B cell (primary cell): ENCODE measurements around the gene USO1. TPM values are rescaled to one million over a fixed set of nuclear protein-coding genes. Genes with fewer than 3 reads are reported as not detected.

ENCODE experiments used
- ATAC-seq: fragments of 200-7000 bp; cut with Tn5 transposase; one replicate; pipeline ENCODE4 v1.10.0; 2021; ENCODE audit warnings: low read depth, mild to moderate bottlenecking, moderate number of reproducible peaks, moderate library complexity
- CTCF ChIA-PET: fragments of 350-600 bp; sonication (Branson Sonifier 250); formaldehyde crosslinking; loops from one replicate; lab custom pipeline; 2021; ENCODE audit warnings: antibody characterized with exemption, inconsistent platforms; lab: Charles Lee
- POLR2A ChIA-PET: fragments of 350-600 bp; sonication (Branson Sonifier 250); formaldehyde crosslinking; loops from one replicate; lab custom pipeline; 2021; ENCODE audit warnings: antibody characterized with exemption; lab: Charles Lee
- DNase-seq: peaks from one replicate; pipeline ENCODE4 v3.0.0; 2013
- H2AFZ ChIP-seq: 2 replicates; pipeline ENCODE4 v1.6.1; 2012; ENCODE audit warnings: mild to moderate bottlenecking, low read depth, low read length; ENCODE audit not compliant: insufficient read depth, poor library complexity, severe bottlenecking
- H3K27ac ChIP-seq, 2 donors: 1 replicate in 1 of 2; 2 replicates in 1 of 2; pipeline ENCODE4 v1.5.1; 2012 to 2013; ENCODE audit warnings: low read length in 2 of 2, mild to moderate bottlenecking in 2 of 2, moderate library complexity in 1 of 2
- H3K27me3 ChIP-seq, 4 experiments: fragments of 200-600 bp in 1 of 4; sonication (generic) in 1 of 4; replicated peaks in 1 of 4; 1 replicate in 2 of 4; 2 replicates in 2 of 4; pipeline versions ENCODE4 v1.6.1 to v1.7.0; 2013 to 2016; ENCODE audit warnings: low read length in 3 of 4, mild to moderate bottlenecking in 2 of 4, mixed read lengths in 1 of 4, moderate library complexity in 1 of 4; ENCODE audit not compliant: insufficient read depth in 4 of 4, control insufficient read depth in 3 of 4; ENCODE audit errors: control extremely low read depth in 1 of 4
- H3K36me3 ChIP-seq, 2 experiments: replicated peaks in 1 of 2; 1 replicate in 1 of 2; 2 replicates in 1 of 2; pipeline versions ENCODE4 v1.6.1 to v1.7.1; 2013; ENCODE audit warnings: low read length in 1 of 2; ENCODE audit not compliant: insufficient read depth in 2 of 2, control insufficient read depth in 1 of 2; ENCODE audit errors: control extremely low read depth in 1 of 2, extremely low read depth in 1 of 2
- H3K4me1 ChIP-seq, 2 donors: fragments of 200-600 bp in 1 of 2; sonication (generic) in 1 of 2; 1 replicate in 1 of 2; 2 replicates in 1 of 2; pipeline versions ENCODE4 v1.5.1 to v1.6.1; 2013 to 2017; ENCODE audit warnings: low read length in 2 of 2; ENCODE audit not compliant: control insufficient read depth in 2 of 2, insufficient read depth in 2 of 2
- H3K4me2 ChIP-seq: replicated peaks from 2 replicates; pipeline ENCODE3; 2012; ENCODE audit warnings: mild to moderate bottlenecking, low read depth, low read length; ENCODE audit not compliant: poor library complexity, severe bottlenecking
- H3K4me3 ChIP-seq, 5 experiments: fragments of 200-600 bp in 1 of 5; sonication (generic) in 1 of 5; 1 replicate in 3 of 5; 2 replicates in 2 of 5; pipeline versions ENCODE4 v1.5.1 to v1.7.0; 2011 to 2016; ENCODE audit warnings: low read length in 4 of 5, mild to moderate bottlenecking in 4 of 5, low read depth in 2 of 5, control low read depth in 1 of 5, moderate library complexity in 1 of 5; ENCODE audit not compliant: insufficient read depth in 1 of 5; ENCODE audit errors: control extremely low read depth in 1 of 5, extremely low read depth in 1 of 5
- H3K79me2 ChIP-seq: fragments of 200-600 bp; sonication (generic); one replicate; pipeline ENCODE4 v1.6.0; 2016; ENCODE audit warnings: low read length; ENCODE audit not compliant: control insufficient read depth, insufficient read depth
- H3K9ac ChIP-seq: fragments of 200-600 bp; sonication (generic); 2 replicates; pipeline ENCODE4 v1.6.1; 2017; ENCODE audit warnings: mild to moderate bottlenecking, low read length, moderate library complexity
- H3K9me3 ChIP-seq, 3 donors: one replicate each; pipeline versions ENCODE4 v1.6.1 to v1.7.1; 2013; ENCODE audit warnings: low read length in 2 of 3; ENCODE audit not compliant: control insufficient read depth in 2 of 3, insufficient read depth in 1 of 3; ENCODE audit errors: control extremely low read depth in 1 of 3
- H4K20me1 ChIP-seq: 2 replicates; pipeline ENCODE4 v1.6.0; 2012; ENCODE audit warnings: mild to moderate bottlenecking, low read length; ENCODE audit not compliant: insufficient read depth, control insufficient read depth, poor library complexity, severe bottlenecking
- H3K27ac Mint-ChIP-seq: one replicate; pipeline ENCODE4 v1.8.0; 2021; ENCODE audit warnings: mixed read lengths
- H3K27me3 Mint-ChIP-seq: one replicate; pipeline ENCODE4 v1.8.0; 2021; ENCODE audit warnings: mixed read lengths
- H3K4me1 Mint-ChIP-seq: one replicate; pipeline ENCODE4 v1.8.0; 2021; ENCODE audit warnings: mixed read lengths
- H3K4me3 Mint-ChIP-seq: one replicate; pipeline ENCODE4 v1.8.0; 2021; ENCODE audit warnings: mixed read lengths
- H3K9me3 Mint-ChIP-seq: one replicate; pipeline ENCODE4 v1.8.0; 2022; ENCODE audit warnings: mixed read lengths; ENCODE audit not compliant: insufficient read depth
- CTCF ChIP-seq: fragments of 200-600 bp; IDR thresholded peaks from one replicate; pipeline ENCODE4 v1.8.0; 2022; ENCODE audit warnings: antibody characterized with exemption, mild to moderate bottlenecking
- EZH2 ChIP-seq: IDR thresholded peaks from 2 replicates; pipeline ENCODE4 v1.6.1; 2012; ENCODE audit warnings: borderline replicate concordance, low read depth, mild to moderate bottlenecking, moderate library complexity, low read length; ENCODE audit not compliant: insufficient read depth, poor library complexity, severe bottlenecking
- WGBS: methylation state at CpG from one replicate; pipeline ENCODE4 v1.1.5; 2013; ENCODE audit warnings: missing lambda C conversion rate; ENCODE audit not compliant: insufficient coverage; 5-methylcytosine and 5-hydroxymethylcytosine counted together
- intact Hi-C: fragments of 100-400 bp; cut with micrococcal nuclease; formaldehyde crosslinking; loops from one replicate; pipeline ENCODE4 v1.10.0; 2022
- polyA plus RNA-seq: library from polyadenylated mRNA; depleted of rRNA; stranded (reverse); fragments of >200 nt; gene quantifications from 2 replicates; pipeline ENCODE4 v1.2.3, GENCODE V29; 2012
- total RNA-seq, 2 donors: library from RNA; stranded (reverse); fragments of 120-200 nt in 1 of 2; gene quantifications; 1 replicate in 1 of 2; 2 replicates in 1 of 2; pipeline versions ENCODE4 v1.2.3 to v1.2.4, GENCODE V29; 2013 to 2022

The USO1 gene
- total and polyA plus RNA-seq, 2 donors (not counting 1 experiment from before 2014, with no cell fraction given): 12.3 to 45.0 TPM

- H3K4me1 ChIP-seq: no peaks in the 10 kb centered on the region
- DNase-seq (no peak), ATAC-seq (no peak)
- no peak overlapping the region for H3K4me2 ChIP-seq
- peaks cover 20% of the 10 kb centered on the region for H3K27me3 Mint-ChIP-seq
- H3K79me2 ChIP-seq: no peaks in the 10 kb centered on the region
- no peak overlapping the region for H3K9ac ChIP-seq
- H3K9me3 ChIP-seq: peaks cover 3 to 5% (median 4%) of the 10 kb centered on the region in 3 donors
- H3K36me3 ChIP-seq: no peaks in the 10 kb centered on the region
- no peak overlapping the region for H3K27ac Mint-ChIP-seq
- intact Hi-C loops: no loop called here
- TF ChIP-seq EZH2 (no peak), CTCF (no peak)
- H2AFZ ChIP-seq: no peak overlapping the region
- WGBS: no CpG with 5 or more reads among the region's 1 CpG
- no peaks in the 10 kb centered on the region for H4K20me1 ChIP-seq
- no peaks in the 10 kb centered on the region for H3K9me3 Mint-ChIP-seq
- H3K4me3 ChIP-seq: no peak overlapping the region
- peaks cover 3% of the 10 kb centered on the region for H3K4me1 Mint-ChIP-seq
- H3K27me3 ChIP-seq: peaks cover 0 to 8% (median 0%) of the 10 kb centered on the region in 4 experiments
- H3K27ac ChIP-seq: no peak overlapping the region
- no peak overlapping the region for H3K4me3 Mint-ChIP-seq
- POLR2A ChIA-PET: no interaction called here
- CTCF ChIA-PET: interaction anchor here (1.0 to 3.1 kb wide), 2 partner anchors 17 to 259 kb away, joined by 4 to 11 read pairs; no protein-coding TSS in a partner anchor
Measured at GRCh38 chr4:75830906-75831305, 106.5 kb downstream of the USO1 start.

GRCh38 chr4:75831856-75832405 lies 107.6 kb downstream of the USO1 start:
- Histone ChIP-seq H3K9ac (no peak overlapping the region), H2AFZ (no peak overlapping the region), H3K27ac (no peak overlapping the region), H4K20me1 (no peaks in the 10 kb centered on the region), H3K79me2 (no peaks in the 10 kb centered on the region), H3K4me3 (no peak overlapping the region), H3K9me3 (peaks cover 3 to 5% (median 4%) of the 10 kb centered on the region in 3 donors), H3K27me3 (peaks cover 0 to 8% (median 0%) of the 10 kb centered on the region in 4 experiments), H3K4me2 (no peak overlapping the region), H3K4me1 (no peaks in the 10 kb centered on the region), H3K36me3 (no peaks in the 10 kb centered on the region)
- H3K4me1 Mint-ChIP-seq: peaks cover 3% of the 10 kb centered on the region
- H3K27ac Mint-ChIP-seq: no peak overlapping the region
- peaks cover 19% of the 10 kb centered on the region for H3K27me3 Mint-ChIP-seq
- POLR2A ChIA-PET: no interaction called here
- H3K9me3 Mint-ChIP-seq: no peaks in the 10 kb centered on the region
- 17% methylated on average over 1 of the region's 2 CpGs for WGBS
- TF ChIP-seq CTCF: no peak
- TF ChIP-seq EZH2: no peak
- DNase-seq (no peak), ATAC-seq (no peak)
- H3K4me3 Mint-ChIP-seq: no peak overlapping the region
- CTCF ChIA-PET: interaction anchor here (3.1 kb wide), 1 partner anchor 16 kb away, joined by 11 read pairs; no protein-coding TSS in a partner anchor
- intact Hi-C loops: no loop called here
